ENCODE data around the gene AKAP1. TPM values are rescaled to one million over a fixed set of nuclear protein-coding genes. Genes with fewer than 3 reads are reported as not detected.

Gene AKAP1
- total and polyA plus RNA-seq, 9 donors = 20.0 to 45.2 (median 30.4) TPM

GRCh38 chr17:57109393-57110151, 24.5 kb downstream of the AKAP1 start:
- no peaks in the 10 kb centered on the region for H3K27me3 ChIP-seq
- H3K9me3 ChIP-seq = no peaks in the 10 kb centered on the region
- peak overlapping the region in 1 of 2 donors; percentile 32 for H3K27ac ChIP-seq
- H3K4me1 ChIP-seq (ENCODE audit: insufficient read depth) = peaks cover 12% of the 10 kb centered on the region
- H3K36me3 ChIP-seq = no peaks in the 10 kb centered on the region
- TF ChIP-seq CTCF (IDR thresholded peaks at IDR 0.05) (peak in 1 of 3 donors; percentile 18), EP300 (IDR thresholded peaks at IDR 0.05) (no peak), POLR2A (IDR thresholded peaks at IDR 0.05) (no peak)
- H3K4me3 ChIP-seq = no peak overlapping the region
- WGBS, 3 donors = 74 to 80% (median 74%) methylated on average over 14 of the region's 14 CpGs
- peak in 1 of 5 donors; percentile 52 for DNase-seq
- intact Hi-C loops (cut with DNase I) = no loop called here

DNA sequence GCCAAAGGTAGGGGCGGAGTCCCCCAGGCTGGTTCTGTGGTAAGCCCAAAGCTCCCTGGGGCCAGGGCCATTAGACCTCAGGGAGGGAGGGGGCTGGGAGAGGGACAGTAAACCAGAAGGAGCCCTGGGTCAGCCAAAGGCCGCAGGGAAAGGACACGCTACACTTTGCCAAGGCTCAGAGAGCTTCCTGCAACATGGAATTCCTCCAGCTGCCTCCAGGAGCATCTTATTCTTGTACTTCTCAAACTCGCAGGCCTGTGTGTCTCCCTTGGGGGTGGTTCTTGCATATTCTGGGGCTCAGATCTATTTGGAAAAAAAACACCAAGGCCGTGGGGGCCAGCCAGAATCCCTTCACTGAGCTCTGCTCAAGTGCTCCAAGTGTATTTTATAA, 25.1 kb downstream of the AKAP1 start:
- Histone ChIP-seq H3K4me3 (no peak overlapping the region), H3K36me3 (no peaks in the 10 kb centered on the region), H3K4me1 (ENCODE audit: insufficient read depth) (peaks cover 12% of the 10 kb centered on the region), H3K27me3 (no peaks in the 10 kb centered on the region), H3K27ac (no peak overlapping the region), H3K9me3 (no peaks in the 10 kb centered on the region)
- no peak for TF ChIP-seq POLR2A (IDR thresholded peaks at IDR 0.05)
- TF ChIP-seq EP300 (IDR thresholded peaks at IDR 0.05) = no peak
- peak; percentile 49 to 81 (median 61) for DNase-seq
- intact Hi-C loops (cut with DNase I) = no loop called here
- WGBS, 3 donors = 26 to 35% (median 30%) methylated on average over 5 of the region's 5 CpGs

DNA sequence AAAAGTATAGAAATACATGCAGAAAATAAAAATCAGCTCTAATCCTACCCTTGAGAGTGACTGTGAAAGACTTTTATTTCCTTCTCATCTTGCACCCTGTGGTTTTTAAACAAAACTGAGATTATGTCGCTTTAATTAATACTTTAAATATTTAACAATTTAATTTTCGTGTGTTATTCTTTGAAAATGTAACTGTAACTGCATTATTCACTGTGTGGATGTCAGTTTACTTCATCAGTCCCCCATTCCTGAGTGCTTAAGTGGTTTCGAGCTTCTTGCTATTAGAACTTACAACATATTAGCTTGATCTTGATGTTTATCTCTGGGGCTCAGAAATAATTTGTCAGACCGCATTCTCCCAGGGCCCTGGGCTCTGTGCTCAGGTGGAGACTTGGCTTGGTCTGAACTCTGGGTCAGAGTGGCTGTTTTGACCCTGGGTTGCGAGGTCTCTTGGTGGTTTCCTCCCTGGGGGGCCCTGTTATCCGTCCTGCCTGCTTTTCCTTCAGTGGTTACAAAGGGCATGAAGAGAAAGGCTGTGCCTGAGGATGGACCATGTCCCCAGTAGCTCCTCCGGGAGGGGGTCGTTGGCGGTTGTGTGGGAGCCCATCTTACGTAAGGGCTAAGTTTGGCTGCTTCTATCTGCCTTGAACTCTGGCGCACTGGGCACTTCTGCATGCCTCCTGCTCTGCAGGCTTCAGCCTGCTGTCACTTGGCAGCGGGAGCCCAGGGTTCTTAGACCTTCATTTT, 25.7 kb downstream of the AKAP1 start:
- intact Hi-C loops (cut with DNase I) = no loop called here
- Histone ChIP-seq H3K4me3 (no peak overlapping the region), H3K36me3 (no peaks in the 10 kb centered on the region), H3K9me3 (no peaks in the 10 kb centered on the region), H3K27ac (no peak overlapping the region), H3K4me1 (ENCODE audit: insufficient read depth) (peaks cover 12% of the 10 kb centered on the region), H3K27me3 (no peaks in the 10 kb centered on the region)
- TF ChIP-seq CTCF (IDR thresholded peaks at IDR 0.05) (no peak), POLR2A (IDR thresholded peaks at IDR 0.05) (no peak), EP300 (IDR thresholded peaks at IDR 0.05) (no peak)
- 79 to 85% (median 81%) methylated on average over 12 of the region's 12 CpGs for WGBS, 3 donors
- no peak for DNase-seq

GRCh38 chr17:57111386-57111785, 26.3 kb downstream of the AKAP1 start:
- H3K27ac ChIP-seq = no peak overlapping the region
- H3K36me3 ChIP-seq = no peaks in the 10 kb centered on the region
- peaks cover 12% of the 10 kb centered on the region for H3K4me1 ChIP-seq (ENCODE audit: insufficient read depth)
- H3K27me3 ChIP-seq = no peaks in the 10 kb centered on the region
- no peak overlapping the region for H3K4me3 ChIP-seq
- 84 to 89% (median 89%) methylated on average over 3 of the region's 3 CpGs for WGBS, 3 donors
- intact Hi-C loops (cut with DNase I) = no loop called here
- TF ChIP-seq EP300 (IDR thresholded peaks at IDR 0.05) = no peak
- TF ChIP-seq POLR2A (IDR thresholded peaks at IDR 0.05) = no peak
- TF ChIP-seq CTCF (IDR thresholded peaks at IDR 0.05) = no peak
- no peaks in the 10 kb centered on the region for H3K9me3 ChIP-seq
- no peak for DNase-seq

DNA sequence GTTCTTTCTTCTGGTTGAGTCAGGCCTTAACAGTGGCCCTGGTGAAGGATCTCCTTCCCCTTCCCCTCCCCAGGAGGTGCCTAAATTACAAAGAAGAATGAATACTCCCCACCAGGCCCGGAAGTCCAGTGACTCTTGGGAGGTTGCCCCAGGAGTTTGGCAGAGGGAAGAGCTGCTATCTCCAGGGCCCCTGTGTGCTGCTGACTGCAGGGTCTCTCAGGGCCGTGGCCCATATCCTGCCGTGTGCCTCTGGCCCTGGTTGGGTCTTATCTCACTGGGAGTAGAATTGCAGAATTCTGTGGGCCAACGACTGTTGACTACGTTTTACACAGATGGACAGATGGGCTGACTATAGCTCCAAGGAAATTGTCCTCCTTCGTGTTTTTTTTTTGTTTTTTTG, 28.0 kb downstream of the AKAP1 start:
- intact Hi-C loops (cut with DNase I) = no loop called here
- Histone ChIP-seq H3K4me3 (no peak overlapping the region), H3K27me3 (no peaks in the 10 kb centered on the region), H3K9me3 (no peaks in the 10 kb centered on the region), H3K27ac (no peak overlapping the region), H3K36me3 (no peaks in the 10 kb centered on the region), H3K4me1 (ENCODE audit: insufficient read depth) (peaks cover 12% of the 10 kb centered on the region)
- no peak for DNase-seq
- 69 to 81% (median 77%) methylated on average over 6 of the region's 6 CpGs for WGBS, 3 donors
- TF ChIP-seq CTCF (IDR thresholded peaks at IDR 0.05) (no peak), EP300 (IDR thresholded peaks at IDR 0.05) (no peak), POLR2A (IDR thresholded peaks at IDR 0.05) (no peak)

Data from ovary (tissue), 9 donors.